Activated CD8-positive, alpha-beta memory T cell treated with anti-CD3 and anti-CD28 coated beads for 36 hours (primary cell): Measurements from ENCODE around the gene PIEZO2. TPM values are rescaled to one million over a fixed set of nuclear protein-coding genes. Genes with fewer than 3 reads are reported as not detected.

Experiments
- CTCF ChIA-PET: fragments of 350-600 bp; sonication (Branson Sonifier 250); formaldehyde crosslinking; loops from one replicate; lab custom pipeline; 2021; ENCODE audit warnings: antibody characterized with exemption; lab: Charles Lee
- POLR2A ChIA-PET: fragments of 350-600 bp; sonication (Branson Sonifier 250); formaldehyde crosslinking; loops from one replicate; lab custom pipeline; 2021; ENCODE audit warnings: antibody characterized with exemption; lab: Charles Lee
- total RNA-seq, 2 experiments: library from RNA; stranded (reverse); gene quantifications; one replicate each; pipeline ENCODE4 v1.2.3, GENCODE V29; 2021

PIEZO2 gene
- total RNA-seq, 2 experiments from 2014 or later = not detected

GRCh38 chr18:11008505-11008904 lies 140.9 kb downstream of the PIEZO2 start:
- POLR2A ChIA-PET = no interaction called here
- CTCF ChIA-PET = no interaction called here

- ChIA-PET POLR2A (no interaction called here), CTCF (no interaction called here)
Observed at GRCh38 chr18:11005528-11005927, 143.8 kb downstream of the PIEZO2 start.

- POLR2A ChIA-PET = no interaction called here
- CTCF ChIA-PET = no interaction called here
Observed at GRCh38 chr18:11004951-11005350, 144.4 kb downstream of the PIEZO2 start.

- POLR2A ChIA-PET = no interaction called here
- CTCF ChIA-PET = no interaction called here
Observed at GRCh38 chr18:11004294-11004693, 145.1 kb downstream of the PIEZO2 start.

GRCh38 chr18:11002796-11003195 lies 146.6 kb downstream of the PIEZO2 start:
- ChIA-PET POLR2A (no interaction called here), CTCF (no interaction called here)

- CTCF ChIA-PET = no interaction called here
Observed at GRCh38 chr18:11002277-11002676, 147.1 kb downstream of the PIEZO2 start.

GRCh38 chr18:11000071-11000470 lies 149.3 kb downstream of the PIEZO2 start:
- ChIA-PET CTCF (no interaction called here), POLR2A (no interaction called here)

More at GRCh38 chr18:11002277-11002676, 147.1 kb downstream of the PIEZO2 start:
- POLR2A ChIA-PET = no interaction called here

GRCh38 chr18:10997885-10998284 lies 151.5 kb downstream of the PIEZO2 start:
- CTCF ChIA-PET = no interaction called here
- POLR2A ChIA-PET = no interaction called here

GRCh38 chr18:10995550-10995949 lies 153.8 kb downstream of the PIEZO2 start:
- CTCF ChIA-PET = no interaction called here
- POLR2A ChIA-PET = no interaction called here

- ChIA-PET POLR2A (no interaction called here), CTCF (no interaction called here)
Observed at GRCh38 chr18:10989486-10989885, 159.9 kb downstream of the PIEZO2 start.

GRCh38 chr18:10985689-10986088 lies 163.7 kb downstream of the PIEZO2 start:
- CTCF ChIA-PET = no interaction called here
- POLR2A ChIA-PET = no interaction called here

- CTCF ChIA-PET = no interaction called here
- POLR2A ChIA-PET = no interaction called here
Observed at GRCh38 chr18:10979411-10979810, 170.0 kb downstream of the PIEZO2 start.

- ChIA-PET POLR2A (no interaction called here), CTCF (no interaction called here)
Observed at GRCh38 chr18:10977042-10977441, 172.3 kb downstream of the PIEZO2 start.

- ChIA-PET POLR2A (no interaction called here), CTCF (no interaction called here)
Observed at GRCh38 chr18:10973567-10974203, 175.7 kb downstream of the PIEZO2 start.

- CTCF ChIA-PET = no interaction called here
- POLR2A ChIA-PET = no interaction called here
Observed at GRCh38 chr18:10971717-10972116, 177.7 kb downstream of the PIEZO2 start.

- ChIA-PET CTCF (no interaction called here), POLR2A (no interaction called here)
Observed at GRCh38 chr18:10965119-10965518, 184.2 kb downstream of the PIEZO2 start.

GRCh38 chr18:10953672-10954071 lies 195.7 kb downstream of the PIEZO2 start:
- CTCF ChIA-PET = no interaction called here
- POLR2A ChIA-PET = no interaction called here

- ChIA-PET CTCF (no interaction called here), POLR2A (no interaction called here)
Observed at GRCh38 chr18:10951631-10952544, 197.5 kb downstream of the PIEZO2 start.

GRCh38 chr18:10950876-10951630 lies 198.3 kb downstream of the PIEZO2 start:
- CTCF ChIA-PET = no interaction called here
- POLR2A ChIA-PET = no interaction called here
